GM23338 (cell line): ENCODE measurements around the gene LYZL1. TPM values are rescaled to one million over a fixed set of nuclear protein-coding genes. Genes with fewer than 3 reads are reported as not detected.

Experiments used
- CREB1 ChIP-seq: fragments of 250-450 bp; sonication (Bioruptor Pico); IDR thresholded peaks from 2 replicates; pipeline ENCODE4 v1.5.0; 2020; ENCODE audit warnings: low read depth, mild to moderate bottlenecking, moderate library complexity
- POLR2AphosphoS5 ChIP-seq: IDR thresholded peaks from 2 replicates; pipeline ENCODE4 v1.6.1; 2016; ENCODE audit warnings: antibody characterized with exemption, low read depth
- ZNF331 ChIP-seq: fragments of 250-450 bp; sonication (Bioruptor Pico); IDR thresholded peaks from 2 replicates; pipeline ENCODE4 v1.5.0; 2020; ENCODE audit warnings: low read depth, mild to moderate bottlenecking, moderate library complexity
- polyA plus RNA-seq: library from polyadenylated mRNA; unstranded; fragments of >200 nt; fragmentation: Nextera tagmentation; extraction: Ambion mirVana; gene quantifications from 2 replicates; pipeline ENCODE4 v1.2.1, GENCODE V29; 2016
- total RNA-seq: library from RNA; depleted of rRNA; stranded (reverse); fragments of >200 nt; shearing (Covaris generic); gene quantifications from 2 replicates; pipeline ENCODE4 v1.2.3, GENCODE V29; 2014
- TF ChIP-seq, protein P1 (sequence below): fragments of 250-450 bp; sonication (Bioruptor Pico); IDR thresholded peaks from 2 replicates; pipeline ENCODE4 v1.5.0; 2020; ENCODE audit warnings: mild to moderate bottlenecking, moderate library complexity
- TF ChIP-seq, protein P2 (sequence below): IDR thresholded peaks from one replicate; pipeline ENCODE4 v1.6.1; 2018; ENCODE audit warnings: antibody characterized with exemption; ENCODE audit not compliant: unreplicated experiment
- TF ChIP-seq, protein P3 (sequence below), 2 experiments: fragments of 200-600 bp in 1 of 2; sonication (generic) in 1 of 2; conservative IDR thresholded peaks; 2 replicates each; pipeline versions ENCODE4 v1.5.1 to v1.6.1; 2016 to 2017; ENCODE audit warnings: antibody characterized with exemption in 2 of 2, low read depth in 2 of 2, mild to moderate bottlenecking in 2 of 2, moderate library complexity in 1 of 2

LYZL1 gene
- total and polyA plus RNA-seq, 2 experiments from 2014 or later, result not detected

DNA sequence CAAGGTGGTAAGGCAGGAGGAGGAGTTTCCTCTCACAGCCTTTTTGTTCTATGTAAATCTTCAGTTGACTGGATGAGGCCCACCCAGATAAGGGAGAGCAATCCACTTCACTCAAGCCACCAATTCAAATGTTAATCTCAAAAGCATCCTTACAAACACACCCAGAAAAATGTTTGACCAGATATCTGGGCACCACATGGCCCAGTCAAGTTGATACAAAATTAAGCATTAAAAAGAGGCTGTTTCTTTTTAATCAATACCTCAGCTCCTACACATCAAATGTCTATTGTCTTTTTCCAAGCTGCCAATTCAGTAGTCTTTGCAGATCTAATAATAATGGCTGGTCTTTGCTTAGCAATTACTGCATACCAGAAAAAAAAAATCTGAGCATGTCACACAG is 18.0 kb upstream of the LYZL1 start (continued):
- TF ChIP-seq, protein P1, sequence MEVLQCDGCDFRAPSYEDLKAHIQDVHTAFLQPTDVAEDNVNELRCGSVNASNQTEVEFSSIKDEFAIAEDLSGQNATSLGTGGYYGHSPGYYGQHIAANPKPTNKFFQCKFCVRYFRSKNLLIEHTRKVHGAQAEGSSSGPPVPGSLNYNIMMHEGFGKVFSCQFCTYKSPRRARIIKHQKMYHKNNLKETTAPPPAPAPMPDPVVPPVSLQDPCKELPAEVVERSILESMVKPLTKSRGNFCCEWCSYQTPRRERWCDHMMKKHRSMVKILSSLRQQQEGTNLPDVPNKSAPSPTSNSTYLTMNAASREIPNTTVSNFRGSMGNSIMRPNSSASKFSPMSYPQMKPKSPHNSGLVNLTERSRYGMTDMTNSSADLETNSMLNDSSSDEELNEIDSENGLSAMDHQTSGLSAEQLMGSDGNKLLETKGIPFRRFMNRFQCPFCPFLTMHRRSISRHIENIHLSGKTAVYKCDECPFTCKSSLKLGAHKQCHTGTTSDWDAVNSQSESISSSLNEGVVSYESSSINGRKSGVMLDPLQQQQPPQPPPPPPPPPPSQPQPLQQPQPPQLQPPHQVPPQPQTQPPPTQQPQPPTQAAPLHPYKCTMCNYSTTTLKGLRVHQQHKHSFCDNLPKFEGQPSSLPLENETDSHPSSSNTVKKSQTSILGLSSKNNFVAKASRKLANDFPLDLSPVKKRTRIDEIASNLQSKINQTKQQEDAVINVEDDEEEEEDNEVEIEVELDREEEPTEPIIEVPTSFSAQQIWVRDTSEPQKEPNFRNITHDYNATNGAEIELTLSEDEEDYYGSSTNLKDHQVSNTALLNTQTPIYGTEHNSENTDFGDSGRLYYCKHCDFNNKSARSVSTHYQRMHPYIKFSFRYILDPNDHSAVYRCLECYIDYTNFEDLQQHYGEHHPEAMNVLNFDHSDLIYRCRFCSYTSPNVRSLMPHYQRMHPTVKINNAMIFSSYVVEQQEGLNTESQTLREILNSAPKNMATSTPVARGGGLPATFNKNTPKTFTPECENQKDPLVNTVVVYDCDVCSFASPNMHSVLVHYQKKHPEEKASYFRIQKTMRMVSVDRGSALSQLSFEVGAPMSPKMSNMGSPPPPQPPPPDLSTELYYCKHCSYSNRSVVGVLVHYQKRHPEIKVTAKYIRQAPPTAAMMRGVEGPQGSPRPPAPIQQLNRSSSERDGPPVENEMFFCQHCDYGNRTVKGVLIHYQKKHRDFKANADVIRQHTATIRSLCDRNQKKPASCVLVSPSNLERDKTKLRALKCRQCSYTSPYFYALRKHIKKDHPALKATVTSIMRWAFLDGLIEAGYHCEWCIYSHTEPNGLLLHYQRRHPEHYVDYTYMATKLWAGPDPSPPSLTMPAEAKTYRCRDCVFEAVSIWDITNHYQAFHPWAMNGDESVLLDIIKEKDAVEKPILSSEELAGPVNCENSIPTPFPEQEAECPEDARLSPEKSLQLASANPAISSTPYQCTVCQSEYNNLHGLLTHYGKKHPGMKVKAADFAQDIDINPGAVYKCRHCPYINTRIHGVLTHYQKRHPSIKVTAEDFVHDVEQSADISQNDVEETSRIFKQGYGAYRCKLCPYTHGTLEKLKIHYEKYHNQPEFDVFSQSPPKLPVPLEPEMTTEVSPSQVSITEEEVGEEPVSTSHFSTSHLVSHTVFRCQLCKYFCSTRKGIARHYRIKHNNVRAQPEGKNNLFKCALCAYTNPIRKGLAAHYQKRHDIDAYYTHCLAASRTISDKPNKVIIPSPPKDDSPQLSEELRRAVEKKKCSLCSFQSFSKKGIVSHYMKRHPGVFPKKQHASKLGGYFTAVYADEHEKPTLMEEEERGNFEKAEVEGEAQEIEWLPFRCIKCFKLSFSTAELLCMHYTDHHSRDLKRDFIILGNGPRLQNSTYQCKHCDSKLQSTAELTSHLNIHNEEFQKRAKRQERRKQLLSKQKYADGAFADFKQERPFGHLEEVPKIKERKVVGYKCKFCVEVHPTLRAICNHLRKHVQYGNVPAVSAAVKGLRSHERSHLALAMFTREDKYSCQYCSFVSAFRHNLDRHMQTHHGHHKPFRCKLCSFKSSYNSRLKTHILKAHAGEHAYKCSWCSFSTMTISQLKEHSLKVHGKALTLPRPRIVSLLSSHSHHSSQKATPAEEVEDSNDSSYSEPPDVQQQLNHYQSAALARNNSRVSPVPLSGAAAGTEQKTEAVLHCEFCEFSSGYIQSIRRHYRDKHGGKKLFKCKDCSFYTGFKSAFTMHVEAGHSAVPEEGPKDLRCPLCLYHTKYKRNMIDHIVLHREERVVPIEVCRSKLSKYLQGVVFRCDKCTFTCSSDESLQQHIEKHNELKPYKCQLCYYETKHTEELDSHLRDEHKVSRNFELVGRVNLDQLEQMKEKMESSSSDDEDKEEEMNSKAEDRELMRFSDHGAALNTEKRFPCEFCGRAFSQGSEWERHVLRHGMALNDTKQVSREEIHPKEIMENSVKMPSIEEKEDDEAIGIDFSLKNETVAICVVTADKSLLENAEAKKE (CRISPR knock-in tag), result no peak
- TF ChIP-seq, protein P2, sequence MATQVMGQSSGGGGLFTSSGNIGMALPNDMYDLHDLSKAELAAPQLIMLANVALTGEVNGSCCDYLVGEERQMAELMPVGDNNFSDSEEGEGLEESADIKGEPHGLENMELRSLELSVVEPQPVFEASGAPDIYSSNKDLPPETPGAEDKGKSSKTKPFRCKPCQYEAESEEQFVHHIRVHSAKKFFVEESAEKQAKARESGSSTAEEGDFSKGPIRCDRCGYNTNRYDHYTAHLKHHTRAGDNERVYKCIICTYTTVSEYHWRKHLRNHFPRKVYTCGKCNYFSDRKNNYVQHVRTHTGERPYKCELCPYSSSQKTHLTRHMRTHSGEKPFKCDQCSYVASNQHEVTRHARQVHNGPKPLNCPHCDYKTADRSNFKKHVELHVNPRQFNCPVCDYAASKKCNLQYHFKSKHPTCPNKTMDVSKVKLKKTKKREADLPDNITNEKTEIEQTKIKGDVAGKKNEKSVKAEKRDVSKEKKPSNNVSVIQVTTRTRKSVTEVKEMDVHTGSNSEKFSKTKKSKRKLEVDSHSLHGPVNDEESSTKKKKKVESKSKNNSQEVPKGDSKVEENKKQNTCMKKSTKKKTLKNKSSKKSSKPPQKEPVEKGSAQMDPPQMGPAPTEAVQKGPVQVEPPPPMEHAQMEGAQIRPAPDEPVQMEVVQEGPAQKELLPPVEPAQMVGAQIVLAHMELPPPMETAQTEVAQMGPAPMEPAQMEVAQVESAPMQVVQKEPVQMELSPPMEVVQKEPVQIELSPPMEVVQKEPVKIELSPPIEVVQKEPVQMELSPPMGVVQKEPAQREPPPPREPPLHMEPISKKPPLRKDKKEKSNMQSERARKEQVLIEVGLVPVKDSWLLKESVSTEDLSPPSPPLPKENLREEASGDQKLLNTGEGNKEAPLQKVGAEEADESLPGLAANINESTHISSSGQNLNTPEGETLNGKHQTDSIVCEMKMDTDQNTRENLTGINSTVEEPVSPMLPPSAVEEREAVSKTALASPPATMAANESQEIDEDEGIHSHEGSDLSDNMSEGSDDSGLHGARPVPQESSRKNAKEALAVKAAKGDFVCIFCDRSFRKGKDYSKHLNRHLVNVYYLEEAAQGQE, result no peak
- TF ChIP-seq ZNF331 (CRISPR knock-in tag) (no peak), POLR2AphosphoS5 (no peak), CREB1 (CRISPR knock-in tag) (no peak)
- TF ChIP-seq, protein P3, sequence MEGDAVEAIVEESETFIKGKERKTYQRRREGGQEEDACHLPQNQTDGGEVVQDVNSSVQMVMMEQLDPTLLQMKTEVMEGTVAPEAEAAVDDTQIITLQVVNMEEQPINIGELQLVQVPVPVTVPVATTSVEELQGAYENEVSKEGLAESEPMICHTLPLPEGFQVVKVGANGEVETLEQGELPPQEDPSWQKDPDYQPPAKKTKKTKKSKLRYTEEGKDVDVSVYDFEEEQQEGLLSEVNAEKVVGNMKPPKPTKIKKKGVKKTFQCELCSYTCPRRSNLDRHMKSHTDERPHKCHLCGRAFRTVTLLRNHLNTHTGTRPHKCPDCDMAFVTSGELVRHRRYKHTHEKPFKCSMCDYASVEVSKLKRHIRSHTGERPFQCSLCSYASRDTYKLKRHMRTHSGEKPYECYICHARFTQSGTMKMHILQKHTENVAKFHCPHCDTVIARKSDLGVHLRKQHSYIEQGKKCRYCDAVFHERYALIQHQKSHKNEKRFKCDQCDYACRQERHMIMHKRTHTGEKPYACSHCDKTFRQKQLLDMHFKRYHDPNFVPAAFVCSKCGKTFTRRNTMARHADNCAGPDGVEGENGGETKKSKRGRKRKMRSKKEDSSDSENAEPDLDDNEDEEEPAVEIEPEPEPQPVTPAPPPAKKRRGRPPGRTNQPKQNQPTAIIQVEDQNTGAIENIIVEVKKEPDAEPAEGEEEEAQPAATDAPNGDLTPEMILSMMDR (conservative IDR thresholded peaks at IDR 0.05; ENCODE audit: low read depth in 2 of 2), result no peak
